Kasumi-1 (cell line): Measurements from ENCODE around the gene LEMD1.
A peak's percentile ranks its signal among the peaks of the same experiment; 100 is the strongest.

Experiments used
- DNase-seq, 2 experiments: peaks; one replicate each; lab custom pipeline; 2025; lab: John Stamatoyannopoulos, UW

Gene LEMD1, protein sequence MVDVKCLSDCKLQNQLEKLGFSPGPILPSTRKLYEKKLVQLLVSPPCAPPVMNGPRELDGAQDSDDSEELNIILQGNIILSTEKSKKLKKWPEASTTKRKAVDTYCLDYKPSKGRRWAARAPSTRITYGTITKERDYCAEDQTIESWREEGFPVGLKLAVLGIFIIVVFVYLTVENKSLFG

DNA sequence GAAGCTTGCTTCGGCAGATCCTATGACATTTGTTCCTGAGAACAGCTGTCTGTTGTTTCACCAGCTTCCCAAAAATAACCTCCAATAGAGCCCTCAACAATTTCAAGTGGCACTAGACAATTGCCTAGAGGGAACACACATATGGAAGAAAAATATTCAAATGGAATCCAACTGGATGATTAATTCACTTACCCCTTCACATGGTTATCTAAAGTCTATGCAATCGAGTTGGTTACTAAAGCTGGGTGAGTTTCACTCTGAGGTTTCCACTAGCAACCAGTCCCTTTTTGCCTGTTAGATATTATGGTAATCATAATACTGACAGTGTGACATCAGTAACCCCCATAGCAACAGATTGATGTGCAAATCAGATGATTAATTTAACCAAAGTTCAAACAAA, at the start of gene LEMD1:
LEMD1 (minus strand) TSS at position 259 of the 400 bp plus-strand sequence. CDS start 1,520 bp downstream, outside the sequence.
- DNase-seq = no peak

DNA sequence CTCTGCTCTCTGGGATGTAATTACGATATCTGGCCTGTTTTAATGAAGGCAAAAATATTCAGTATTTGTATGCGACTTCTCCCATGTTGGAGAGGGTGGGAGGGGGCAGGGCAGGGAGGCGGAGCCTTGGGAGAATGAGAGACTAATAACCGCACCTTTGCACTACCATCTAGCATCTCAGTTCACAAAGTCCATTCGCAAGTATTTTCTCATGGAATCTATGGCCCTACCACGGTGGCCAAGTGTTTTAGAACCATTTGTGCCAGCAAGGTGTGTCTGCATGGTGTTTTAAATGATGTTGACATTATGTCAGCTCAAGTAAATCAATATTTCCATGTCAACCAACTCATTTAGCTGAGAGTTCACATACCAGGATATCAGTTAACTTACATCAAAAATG, 48.3 kb upstream of the LEMD1 start:
- no peak for DNase-seq

DNA sequence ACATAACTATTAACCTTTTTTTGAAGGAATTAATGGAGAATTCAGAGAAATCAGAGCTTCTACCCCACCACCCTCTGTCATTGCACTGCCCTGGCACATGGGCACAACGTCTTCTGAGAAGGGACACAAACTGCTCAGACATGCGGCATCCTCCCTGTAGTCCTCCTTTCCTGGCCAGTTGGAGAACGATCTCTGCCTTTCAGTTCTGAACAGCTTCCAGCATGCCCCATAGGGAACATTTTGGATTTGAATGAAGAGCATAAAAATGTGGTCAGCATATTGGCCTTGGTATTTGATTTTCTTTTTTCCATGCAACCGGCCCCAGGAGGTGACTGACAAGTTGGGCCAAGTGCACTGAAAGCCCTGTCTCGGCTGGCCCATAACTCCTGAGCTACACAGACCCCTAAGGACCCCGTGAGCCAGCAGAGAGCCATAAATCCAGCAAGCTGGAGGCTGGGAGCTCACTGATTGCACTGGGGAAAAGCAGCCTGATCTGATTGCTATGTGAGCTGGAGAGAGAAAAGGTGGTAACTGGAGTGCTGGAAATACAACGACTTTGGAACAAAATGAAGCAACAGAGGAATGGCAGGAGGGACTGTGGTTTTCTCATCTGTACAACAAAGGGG, 44.9 kb upstream of the LEMD1 start:
- no peak for DNase-seq

DNA sequence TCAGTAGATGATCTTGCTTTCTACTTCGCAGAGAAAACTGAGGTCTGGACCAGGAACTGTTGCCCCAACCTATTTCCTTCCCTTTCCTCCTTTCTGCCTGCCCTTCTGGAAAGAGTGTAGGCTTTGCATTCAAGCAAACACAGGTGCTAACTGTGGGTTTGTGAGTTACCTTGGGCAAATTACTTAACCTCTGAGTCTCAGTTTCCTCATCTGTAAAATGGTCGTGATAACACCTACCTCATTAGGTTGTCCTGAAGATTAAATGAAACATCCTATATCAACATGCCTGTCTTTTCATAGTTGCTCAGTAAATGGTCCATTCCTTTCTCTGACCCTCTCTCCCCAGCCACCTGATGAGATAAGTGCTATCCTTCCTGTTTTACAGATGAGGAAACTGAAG, 43.5 kb upstream of the LEMD1 start:
- no peak for DNase-seq

DNA sequence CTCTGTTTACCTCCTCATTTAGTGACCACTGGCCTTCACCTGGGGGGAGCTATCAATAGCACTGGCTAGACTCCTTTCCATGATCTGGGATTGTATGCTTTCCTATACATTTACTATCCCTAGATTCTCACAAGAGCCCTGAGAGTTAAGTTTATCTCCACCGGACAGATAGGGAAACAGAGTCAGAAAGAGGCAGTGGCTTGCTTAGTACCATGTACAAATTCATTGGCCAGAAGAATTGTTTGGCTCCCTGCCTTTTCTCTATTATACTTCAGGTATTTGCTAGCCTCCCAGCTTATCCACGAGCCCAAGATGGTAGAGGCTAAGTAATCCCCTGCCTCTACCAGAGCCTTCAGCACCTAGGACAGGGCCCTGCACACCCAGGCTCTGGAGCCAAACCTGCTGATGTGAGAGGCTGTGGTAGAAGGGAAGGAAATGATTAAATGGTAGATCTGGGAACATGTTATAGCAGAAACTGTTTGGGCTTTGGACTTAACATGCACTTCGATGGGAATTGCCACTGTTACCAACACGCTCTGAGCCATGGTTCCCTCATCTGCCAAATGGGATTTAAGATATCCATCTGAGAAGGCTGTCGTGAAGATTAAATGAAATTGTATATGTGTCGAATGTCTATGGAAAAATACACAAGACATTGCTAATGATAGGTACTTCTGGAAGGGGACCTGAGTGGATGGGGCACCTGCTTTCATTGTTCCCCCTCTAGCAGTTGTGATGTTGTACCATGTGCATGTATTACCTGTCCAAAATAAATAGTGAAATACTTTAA, 37.1 kb upstream of the LEMD1 start:
- peak; percentile 43 to 65 for DNase-seq

DNA sequence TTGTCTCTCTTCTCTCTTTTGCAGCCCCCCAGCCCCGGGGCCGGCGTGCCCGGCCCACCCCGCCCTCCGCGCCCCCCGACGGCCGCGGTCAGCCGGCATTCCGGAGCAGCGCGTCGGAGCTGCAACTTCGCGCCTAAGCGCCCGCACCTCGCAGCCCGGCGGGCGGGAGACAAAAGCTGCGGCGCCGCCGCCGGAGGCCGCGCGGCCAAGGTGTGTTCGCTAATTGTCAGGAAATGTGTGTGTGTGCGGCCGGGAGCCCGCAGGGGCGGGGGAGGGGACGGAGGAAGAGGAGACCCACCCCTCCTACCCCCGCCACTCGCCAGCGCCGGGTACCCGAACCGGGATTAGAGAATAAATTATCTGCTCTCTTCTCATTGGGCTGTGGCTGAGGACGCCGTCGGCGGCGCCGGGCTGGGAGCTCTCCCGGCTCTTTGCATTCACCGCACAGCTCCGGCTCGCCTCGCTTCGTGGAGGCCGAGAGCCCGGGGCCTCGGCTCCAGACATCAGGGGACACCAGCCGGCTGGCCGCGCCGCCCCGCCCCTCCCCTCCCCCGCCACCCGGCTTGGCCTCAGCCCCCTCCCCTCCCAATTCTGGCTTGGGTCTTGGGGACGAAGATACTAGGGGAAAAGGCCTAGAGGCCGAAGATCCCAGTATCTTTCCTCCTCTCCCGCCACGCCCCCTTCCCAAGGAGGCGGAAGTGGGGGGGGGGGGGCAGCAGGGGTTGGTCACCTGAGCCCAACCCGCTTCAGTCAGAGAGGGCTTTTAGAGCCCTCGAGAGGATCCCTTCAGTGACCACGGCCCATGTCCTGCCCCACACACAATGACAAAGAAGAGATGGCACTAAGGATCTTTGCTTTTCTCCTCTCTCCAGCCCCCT, 35.3 kb upstream of the LEMD1 start:
- no peak for DNase-seq

DNA sequence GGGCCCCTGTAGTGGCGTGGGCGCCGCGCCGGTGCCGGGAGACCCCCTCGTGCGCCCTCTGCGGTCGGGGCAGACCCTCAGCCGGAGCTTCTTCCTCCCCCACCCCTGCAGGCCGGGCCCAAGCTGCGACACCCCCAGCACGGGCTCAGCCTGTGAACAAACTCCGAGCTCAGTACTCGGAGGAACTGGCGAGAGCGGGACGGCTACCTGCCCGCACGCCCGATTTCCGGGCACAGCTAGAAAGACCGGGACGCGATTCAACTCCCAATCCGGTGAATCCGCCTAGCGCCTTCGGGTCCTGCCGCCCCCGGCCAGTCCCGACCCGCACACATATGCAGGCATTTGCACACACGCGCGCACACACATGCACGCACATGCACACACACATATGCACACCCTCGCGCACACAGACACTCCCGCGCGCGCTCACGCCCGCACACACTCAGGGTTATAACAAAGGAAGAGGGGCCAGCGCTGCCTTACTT, 34.6 kb upstream of the LEMD1 start:
- no peak for DNase-seq

DNA sequence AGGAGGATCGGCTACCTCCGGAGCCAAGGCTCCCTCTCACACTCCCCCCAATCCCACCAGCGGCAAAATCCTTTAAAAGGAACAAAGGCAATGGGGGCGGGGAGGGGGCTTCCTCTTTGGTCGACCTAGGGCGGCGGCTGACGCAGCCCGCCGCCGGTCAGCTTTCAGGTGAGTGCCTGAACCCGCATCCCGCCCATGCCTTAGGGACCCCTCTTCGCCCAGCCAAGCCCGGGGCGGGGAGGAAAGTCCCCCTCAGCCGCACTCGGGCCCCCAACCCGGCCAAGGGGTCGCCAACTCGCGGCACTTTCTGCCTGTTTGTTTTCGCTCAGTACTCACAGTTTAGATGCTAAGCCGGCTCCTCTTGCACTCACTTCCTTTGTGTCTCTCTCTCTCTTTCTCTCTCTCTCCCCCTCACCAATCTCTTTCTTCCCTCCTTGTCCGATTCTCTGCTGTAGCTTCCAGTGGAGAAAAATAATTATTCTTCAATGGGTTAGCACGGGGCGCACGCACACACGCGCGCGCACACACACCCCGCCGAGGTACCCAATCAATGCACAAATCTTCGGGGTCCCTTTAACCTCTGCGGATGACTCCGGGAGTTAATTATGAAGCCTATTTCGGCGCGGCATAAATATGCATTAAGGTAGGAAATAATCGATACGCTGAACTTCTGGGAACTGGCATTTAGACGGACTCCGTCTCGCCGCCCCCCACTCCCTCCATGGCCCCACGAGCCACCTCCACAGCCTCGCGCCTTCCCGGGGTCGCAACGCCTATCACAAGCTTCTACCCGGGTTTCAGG, 33.9 kb upstream of the LEMD1 start, which contains the start of gene BLACAT1:
BLACAT1 (minus strand) TSS at position 465 of the 802 bp plus-strand sequence.
- DNase-seq = no peak

DNA sequence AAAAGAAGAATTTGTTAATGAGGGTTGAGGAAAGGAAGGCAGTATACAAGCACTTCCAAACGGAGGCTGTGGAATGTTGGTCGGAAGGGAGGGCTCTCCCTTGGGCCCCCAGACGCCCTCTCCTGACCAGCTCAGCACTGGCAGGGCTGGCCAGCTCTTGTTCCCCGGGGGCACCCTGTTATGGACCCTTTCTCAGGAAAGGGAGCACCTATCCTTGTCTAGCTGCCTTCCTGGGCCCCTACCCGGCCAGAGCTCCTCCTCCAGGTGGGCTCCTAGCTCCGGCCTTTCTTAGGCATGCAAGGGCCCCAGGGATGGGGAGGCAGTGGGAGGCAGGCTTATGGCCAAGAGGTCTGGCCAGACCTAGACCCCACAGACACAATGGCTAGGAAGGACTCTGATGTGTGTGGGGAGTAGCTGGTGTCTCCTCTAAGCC, 33.1 kb upstream of the LEMD1 start:
- DNase-seq = no peak

DNA sequence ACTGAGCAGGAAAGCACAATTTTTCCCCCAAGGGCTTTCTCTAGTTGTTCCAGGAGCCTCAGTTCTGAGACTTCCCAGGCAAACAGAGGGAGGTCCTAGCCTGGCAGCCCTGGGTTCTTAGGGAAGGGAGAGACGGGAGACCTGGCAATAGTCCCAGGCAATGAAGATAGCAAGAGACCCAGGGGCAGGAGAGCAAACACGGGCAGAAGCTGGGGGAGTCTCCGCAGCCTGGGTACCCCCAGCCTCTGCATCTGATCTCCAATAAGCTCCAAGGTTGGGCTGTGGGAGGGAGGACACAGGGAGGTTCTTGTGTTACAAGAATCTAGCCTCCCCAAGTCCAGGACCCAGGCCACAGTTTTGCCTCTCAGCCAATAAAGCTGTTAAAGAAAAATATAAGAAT, 31.6 kb upstream of the LEMD1 start:
- no peak for DNase-seq

DNA sequence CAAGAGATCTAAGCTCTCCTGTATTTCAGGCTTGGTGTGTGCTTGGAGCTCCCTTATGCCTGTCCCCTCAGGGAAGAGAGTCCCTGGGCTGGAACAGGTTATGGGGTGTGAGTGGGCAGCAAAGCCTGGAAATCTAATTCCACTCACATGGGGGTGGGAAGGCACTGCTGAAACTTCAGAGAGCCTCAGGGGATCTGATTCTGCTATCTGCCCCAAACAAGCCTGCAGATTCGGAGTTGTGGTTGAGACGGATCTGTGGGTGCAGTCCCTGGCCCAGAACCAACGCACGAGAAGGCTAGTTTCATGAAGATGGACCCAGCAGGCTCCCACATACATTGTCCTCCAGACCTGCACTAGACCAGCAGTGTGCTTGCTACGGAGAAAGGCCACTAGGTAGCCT, 31.1 kb upstream of the LEMD1 start:
- DNase-seq = no peak

DNA sequence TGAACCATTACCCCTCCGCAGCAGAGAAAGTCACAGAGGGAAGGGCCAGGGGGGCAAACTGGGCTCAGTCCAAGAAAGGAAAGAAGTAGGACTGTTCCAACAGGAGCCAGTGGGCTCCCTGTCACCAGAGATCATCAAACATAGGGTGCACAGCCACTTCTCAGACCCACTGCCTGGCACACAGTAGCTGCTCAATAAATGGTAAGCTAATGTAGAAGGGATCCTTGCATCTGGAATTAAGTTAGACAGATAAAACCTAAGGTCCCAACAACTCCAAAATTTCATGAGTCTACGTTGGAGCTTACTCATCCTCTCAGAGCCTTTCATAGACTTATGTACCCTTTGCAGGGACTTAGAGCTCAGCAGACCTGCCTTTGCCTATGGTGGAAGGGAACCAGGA, 30.5 kb upstream of the LEMD1 start:
- DNase-seq = no peak

DNA sequence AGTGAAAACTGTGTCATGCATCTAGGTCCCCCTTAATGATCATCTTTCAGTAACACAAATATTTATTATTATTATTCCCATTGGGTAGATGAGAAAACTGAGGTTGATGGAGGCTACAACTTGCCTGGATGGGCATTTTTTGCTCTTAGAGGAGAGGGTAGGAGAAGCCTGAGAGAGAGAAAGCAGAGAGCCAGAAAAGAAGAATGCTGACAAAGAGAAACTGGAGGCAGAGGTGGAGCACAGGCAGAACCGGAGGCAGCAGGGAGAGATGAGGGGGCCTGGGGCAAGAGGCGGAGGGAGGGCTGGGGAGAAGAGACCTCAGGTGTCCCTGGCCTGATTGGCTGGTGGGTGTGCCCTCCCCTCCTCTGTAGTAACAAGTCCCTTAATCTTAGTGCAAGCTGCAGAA, 29.9 kb upstream of the LEMD1 start:
- no peak for DNase-seq

DNA sequence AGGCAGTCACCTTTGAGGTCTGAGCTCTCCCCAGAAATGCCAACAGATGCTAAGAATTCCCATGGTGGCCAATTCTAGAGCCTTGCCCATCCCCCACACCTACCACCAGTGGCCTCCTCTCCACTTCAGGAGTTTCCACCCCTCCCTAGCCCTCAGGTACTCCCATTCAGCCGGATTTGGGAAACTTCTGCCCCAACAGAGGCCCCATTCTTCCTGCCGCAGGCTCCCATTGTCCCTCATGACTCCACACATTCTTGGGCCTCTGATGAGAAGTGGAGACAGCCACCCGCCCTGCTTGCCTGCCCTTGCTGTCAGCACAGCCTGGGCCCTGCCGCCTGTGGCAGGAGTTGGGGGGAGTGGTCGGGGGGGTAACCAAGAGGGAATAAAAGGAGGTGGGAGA, 29.3 kb upstream of the LEMD1 start:
- DNase-seq = no peak

DNA sequence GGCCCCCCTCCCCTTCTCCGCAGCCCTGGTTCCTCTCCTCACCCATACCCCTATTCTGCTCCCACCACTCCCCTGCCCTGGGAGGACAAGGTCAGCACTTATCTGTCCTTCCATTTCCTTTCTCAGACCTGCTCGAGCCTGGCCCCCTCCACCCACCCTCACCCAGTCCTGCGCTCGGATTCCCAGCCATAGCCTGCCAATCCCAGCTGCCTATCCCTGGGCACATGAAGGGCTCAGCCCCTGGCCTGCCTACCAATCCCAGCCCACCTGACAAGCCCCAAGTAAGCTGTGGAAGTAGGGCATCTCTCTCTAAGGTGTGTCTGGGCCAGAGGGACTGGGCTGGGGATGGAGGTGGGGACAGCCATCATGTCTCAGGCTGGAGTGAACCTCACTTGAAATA, 28.6 kb upstream of the LEMD1 start:
- DNase-seq = no peak

DNA sequence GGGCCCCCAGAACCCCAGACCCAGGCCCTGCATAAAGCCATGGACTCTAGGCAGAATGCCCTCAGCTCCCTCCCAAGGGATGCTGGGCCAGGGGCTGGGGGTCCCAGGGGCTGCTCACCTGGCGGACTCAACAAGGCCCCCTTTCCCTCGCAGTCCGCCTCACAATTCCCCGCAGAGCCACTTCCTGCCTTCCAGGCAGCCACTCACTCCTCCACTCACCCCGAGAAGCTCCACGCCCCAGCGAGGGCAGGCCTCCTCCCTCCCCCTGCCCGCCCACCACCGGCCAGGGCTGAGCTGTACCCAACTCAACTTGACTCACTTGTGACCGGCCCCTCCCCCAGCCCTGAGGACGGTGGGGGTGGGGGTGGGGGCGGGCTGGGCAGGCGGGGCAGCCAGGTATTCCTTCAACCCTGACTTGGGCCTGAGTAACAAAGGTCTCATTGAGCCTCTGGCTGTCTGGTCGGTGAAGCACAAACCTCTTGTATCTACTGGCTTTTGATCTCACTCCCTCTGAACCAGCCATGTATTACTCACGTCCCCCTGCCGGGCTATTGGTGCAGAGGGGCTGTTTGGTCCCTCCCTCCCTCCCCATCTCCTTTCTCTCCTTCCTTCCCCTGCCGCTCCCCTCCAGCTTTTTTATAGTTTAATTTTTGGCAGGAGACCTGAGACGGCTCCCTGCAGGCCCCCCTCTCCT, 28.0 kb upstream of the LEMD1 start:
- DNase-seq = no peak

DNA sequence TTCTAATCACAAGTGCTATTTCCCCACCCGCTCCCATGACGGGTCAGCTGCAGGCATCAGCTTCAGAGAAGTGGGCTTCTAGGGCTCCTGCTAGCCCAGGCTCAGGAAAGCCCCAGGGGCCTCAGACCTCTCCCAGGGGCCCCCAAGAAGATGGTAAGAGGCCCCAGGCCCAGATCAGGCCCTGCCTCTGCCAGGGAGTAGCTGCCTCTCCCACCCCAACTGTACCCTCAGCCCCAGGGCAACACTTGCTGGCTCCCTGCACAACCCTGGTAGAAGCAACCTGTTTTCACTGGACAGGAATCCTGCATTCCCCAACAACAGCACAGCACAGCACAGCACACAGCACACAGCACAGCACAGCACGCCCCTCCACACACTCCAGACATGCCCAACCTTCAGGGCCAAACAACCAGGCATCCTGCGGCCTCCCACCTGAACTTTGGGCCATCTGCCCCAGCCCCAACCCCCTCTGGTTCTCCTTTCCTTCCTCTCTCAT, 27.4 kb upstream of the LEMD1 start:
- DNase-seq = no peak

DNA sequence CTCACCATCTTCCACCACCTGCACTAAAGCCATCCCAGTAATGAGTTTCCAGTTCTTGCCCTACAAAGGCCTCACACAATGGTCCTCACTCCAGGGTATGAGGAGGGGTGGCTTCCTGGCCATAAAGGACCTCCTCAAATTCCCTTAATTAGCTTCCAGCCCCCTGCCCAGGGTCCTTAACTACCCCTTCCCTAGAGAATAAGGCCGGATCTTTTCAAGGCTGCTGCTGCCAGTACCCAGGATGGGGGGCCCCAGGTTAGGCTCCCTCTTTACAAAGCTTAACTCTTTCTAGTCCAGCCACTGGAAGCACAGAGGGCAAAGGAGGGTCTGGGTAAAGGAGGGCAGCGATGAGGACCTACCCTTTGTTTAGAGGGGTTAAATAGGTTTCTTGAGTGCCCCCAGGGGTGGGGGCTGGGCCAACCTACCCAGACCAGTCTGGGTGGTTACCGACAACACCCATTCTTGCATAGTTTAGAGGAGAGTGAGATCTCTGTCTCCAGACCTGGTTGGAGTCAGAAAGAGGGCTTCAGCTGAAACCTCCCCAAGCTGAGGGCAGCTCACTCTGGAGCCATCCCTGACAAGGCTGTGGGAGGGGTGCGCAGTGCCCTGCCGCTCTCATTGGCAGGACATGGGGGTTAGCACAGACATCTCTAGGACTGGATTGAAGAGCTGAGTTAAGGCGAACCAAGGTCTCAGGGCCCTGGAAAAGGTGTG, 26.8 kb upstream of the LEMD1 start:
- no peak for DNase-seq

DNA sequence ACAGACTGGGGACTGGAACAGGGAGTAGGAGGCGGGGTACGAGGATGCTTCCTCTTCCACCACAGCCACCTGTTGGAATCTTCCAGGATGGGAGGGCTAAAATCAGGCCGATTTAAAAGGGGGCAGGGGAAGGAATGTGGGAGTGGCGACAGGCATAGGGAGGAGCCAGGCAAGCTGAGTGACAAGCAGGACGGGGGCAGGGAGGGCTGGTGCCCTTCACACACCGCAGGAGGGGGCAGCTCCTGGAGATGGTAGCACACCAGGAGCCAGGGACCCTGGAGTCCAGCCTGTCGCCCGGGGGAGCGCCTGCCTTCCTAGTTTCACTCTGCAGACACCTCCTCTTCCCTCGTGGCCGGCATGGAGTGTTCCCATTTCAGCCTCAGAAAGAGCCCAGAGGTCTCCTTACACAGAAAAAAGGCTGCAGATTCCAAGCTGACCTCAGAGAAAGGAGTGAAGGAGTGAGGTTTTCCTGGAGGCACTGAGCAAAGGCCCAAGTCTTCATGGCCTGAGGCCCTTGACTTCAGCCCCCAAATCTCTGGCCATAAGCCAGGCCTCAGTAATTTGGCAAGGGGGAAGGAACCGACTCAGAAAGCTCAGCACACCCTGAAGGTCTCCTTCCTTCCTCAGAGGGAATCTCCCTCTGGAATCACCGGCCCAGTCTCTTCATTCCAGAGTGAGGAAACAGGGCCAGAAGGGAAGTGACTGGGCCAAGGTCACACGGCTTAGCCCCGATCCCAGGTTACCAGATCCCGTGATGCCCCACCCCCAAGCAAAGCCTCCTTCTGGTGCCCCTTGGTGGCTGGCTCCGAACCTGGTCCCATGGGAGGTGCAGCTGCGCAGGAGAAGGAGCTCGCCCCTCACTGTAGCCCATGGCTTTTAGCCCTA, 25.8 kb upstream of the LEMD1 start:
- DNase-seq = no peak
